Fibroblast of lung (primary cell): ENCODE results near the gene HACD2.

ENCODE experiments used
- CTCF ChIP-seq, 2 donors: IDR thresholded peaks in 1 of 2; conservative IDR thresholded peaks in 1 of 2; 1 replicate in 1 of 2; 2 replicates in 1 of 2; pipeline ENCODE4 v1.5.1; 2011 to 2012; ENCODE audit warnings: low read length in 2 of 2, control low read depth in 1 of 2, inconsistent platforms in 1 of 2, low read depth in 1 of 2, mild to moderate bottlenecking in 1 of 2
- EZH2 ChIP-seq: IDR thresholded peaks from 2 replicates; pipeline ENCODE4 v1.5.1; 2012; ENCODE audit warnings: low read length, control low read depth, mild to moderate bottlenecking; ENCODE audit errors: missing control alignments

DNA sequence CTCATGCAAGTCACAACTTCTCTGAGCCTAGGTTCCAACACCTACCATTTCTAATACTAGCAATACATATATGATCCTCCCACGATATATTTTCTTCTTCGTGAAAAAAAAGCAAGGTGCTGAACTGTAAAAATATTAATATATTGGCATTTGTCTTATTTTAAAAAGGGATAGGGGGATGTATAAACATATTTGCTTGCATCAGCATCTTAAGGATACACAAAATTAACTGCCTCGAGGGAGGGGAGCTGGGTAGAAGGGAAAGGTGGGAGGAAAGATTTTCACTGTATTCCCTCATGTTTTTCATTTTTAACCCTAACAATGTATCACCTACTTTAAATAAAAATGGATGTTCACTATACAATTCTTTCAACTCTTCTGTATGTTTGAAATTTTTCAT is 1.3 kb downstream of the HACD2 start:
- TF ChIP-seq CTCF (conservative IDR thresholded peaks at IDR 0.05 in 1 of 2, IDR thresholded peaks at IDR 0.05 in 1 of 2; ENCODE audit: low read depth in 1 of 2, low read length in 2 of 2) (no peak), EZH2 (no peak)
